ENCODE results near the gene TMCO4. TPM values are rescaled to one million over a fixed set of nuclear protein-coding genes. Genes with fewer than 3 reads are reported as not detected.

TMCO4 gene
- total RNA-seq, 1 experiment from 2014 or later: 7.2 TPM

DNA sequence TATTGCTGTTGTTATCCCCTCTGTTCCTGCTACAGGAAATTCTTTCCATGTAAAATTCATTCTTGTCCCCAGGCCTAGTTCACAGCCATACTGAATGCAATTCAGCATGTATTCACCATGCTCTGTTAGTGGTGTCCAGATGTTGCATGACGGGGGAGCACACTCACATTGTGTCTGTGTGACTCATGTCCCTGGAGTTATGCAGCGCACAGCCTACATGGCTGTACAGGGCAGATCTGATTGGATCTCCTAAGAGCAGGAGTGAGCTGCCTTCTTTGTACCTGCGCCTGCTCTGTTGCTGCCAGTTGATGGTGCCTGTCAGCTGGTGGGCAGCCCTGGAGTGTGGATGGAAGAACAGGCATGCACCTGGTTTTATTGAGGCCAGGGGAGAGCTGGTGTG, 117.5 kb downstream of the TMCO4 start (continued):
- TF ChIP-seq, protein P1, sequence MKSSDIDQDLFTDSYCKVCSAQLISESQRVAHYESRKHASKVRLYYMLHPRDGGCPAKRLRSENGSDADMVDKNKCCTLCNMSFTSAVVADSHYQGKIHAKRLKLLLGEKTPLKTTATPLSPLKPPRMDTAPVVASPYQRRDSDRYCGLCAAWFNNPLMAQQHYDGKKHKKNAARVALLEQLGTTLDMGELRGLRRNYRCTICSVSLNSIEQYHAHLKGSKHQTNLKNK (CRISPR knock-in tag; IDR thresholded peaks at IDR 0.05): no peak
- TF ChIP-seq ATF6 (CRISPR knock-in tag; IDR thresholded peaks at IDR 0.05) (no peak), ZNF416 (CRISPR knock-in tag; IDR thresholded peaks at IDR 0.05) (no peak), NFATC4 (CRISPR knock-in tag; IDR thresholded peaks at IDR 0.05) (no peak), TP53 (CRISPR knock-in tag; IDR thresholded peaks at IDR 0.05) (no peak)

GRCh38 chr1:19680644-19681043, 119.1 kb downstream of the TMCO4 start:
- TF ChIP-seq, protein P1 (CRISPR knock-in tag; IDR thresholded peaks at IDR 0.05): no peak
- TF ChIP-seq ZNF219 (CRISPR knock-in tag; IDR thresholded peaks at IDR 0.05; ENCODE audit: borderline replicate concordance): no peak
- TF ChIP-seq NR1H2 (CRISPR knock-in tag; IDR thresholded peaks at IDR 0.05): no peak
- TF ChIP-seq ATF3 (CRISPR knock-in tag; conservative IDR thresholded peaks at IDR 0.05): no peak
- TF ChIP-seq, protein P2, sequence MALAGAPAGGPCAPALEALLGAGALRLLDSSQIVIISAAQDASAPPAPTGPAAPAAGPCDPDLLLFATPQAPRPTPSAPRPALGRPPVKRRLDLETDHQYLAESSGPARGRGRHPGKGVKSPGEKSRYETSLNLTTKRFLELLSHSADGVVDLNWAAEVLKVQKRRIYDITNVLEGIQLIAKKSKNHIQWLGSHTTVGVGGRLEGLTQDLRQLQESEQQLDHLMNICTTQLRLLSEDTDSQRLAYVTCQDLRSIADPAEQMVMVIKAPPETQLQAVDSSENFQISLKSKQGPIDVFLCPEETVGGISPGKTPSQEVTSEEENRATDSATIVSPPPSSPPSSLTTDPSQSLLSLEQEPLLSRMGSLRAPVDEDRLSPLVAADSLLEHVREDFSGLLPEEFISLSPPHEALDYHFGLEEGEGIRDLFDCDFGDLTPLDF (CRISPR knock-in tag; IDR thresholded peaks at IDR 0.05): no peak
- Mint-ChIP-seq H3K4me3 (no peak overlapping the region), H3K9me3 (no peaks in the 10 kb centered on the region), H3K36me3 (no peaks in the 10 kb centered on the region), H3K4me1 (peaks cover 7% of the 10 kb centered on the region), H3K27ac (no peak overlapping the region), H3K27me3 (ENCODE audit: low read depth) (peaks cover 5% of the 10 kb centered on the region)
- ChIA-PET POLR2A (interaction anchor here (0.5 kb wide), 1 partner anchor 147 kb away, joined by 3 read pairs; no protein-coding TSS in a partner anchor), CTCF (interaction anchor here (0.6 to 1.6 kb wide), 5 partner anchors 24 to 368 kb away, joined by 3 to 5 read pairs (median 3); no protein-coding TSS in a partner anchor)
- ATAC-seq (no peak), DNase-seq (ENCODE audit: low spot score) (no peak)

DNA sequence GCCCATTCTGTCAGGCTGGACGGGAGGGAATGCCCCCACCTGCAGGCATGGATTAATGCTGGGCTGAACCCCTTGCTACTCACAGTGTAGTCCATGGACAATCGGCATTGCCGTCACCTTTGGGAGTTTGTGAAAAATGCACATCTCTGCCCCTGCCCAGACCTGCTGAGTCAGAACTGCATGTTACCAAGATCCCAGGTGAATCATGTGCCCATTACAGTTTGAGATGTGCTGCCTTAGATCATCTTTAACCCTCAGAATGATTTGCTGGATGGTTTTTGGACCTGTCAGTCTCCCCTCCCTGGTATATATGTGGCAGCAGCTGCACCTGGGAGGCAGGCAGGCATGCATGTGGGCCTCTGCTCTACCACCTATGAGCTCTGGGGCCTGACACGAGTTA, 120.0 kb downstream of the TMCO4 start:
- Mint-ChIP-seq H3K27me3 (ENCODE audit: low read depth) (peaks cover 14% of the 10 kb centered on the region), H3K27ac (no peak overlapping the region), H3K9me3 (no peaks in the 10 kb centered on the region), H3K4me3 (no peak overlapping the region), H3K36me3 (no peaks in the 10 kb centered on the region), H3K4me1 (peaks cover 7% of the 10 kb centered on the region)
- no peak for ATAC-seq
- no peak for DNase-seq (ENCODE audit: low spot score)
- ChIA-PET POLR2A (no interaction called here), CTCF (interaction anchor here (0.6 to 1.6 kb wide), 4 partner anchors 18 to 26 kb away, joined by 3 to 6 read pairs (median 4); no protein-coding TSS in a partner anchor)
- TF ChIP-seq, protein P3, sequence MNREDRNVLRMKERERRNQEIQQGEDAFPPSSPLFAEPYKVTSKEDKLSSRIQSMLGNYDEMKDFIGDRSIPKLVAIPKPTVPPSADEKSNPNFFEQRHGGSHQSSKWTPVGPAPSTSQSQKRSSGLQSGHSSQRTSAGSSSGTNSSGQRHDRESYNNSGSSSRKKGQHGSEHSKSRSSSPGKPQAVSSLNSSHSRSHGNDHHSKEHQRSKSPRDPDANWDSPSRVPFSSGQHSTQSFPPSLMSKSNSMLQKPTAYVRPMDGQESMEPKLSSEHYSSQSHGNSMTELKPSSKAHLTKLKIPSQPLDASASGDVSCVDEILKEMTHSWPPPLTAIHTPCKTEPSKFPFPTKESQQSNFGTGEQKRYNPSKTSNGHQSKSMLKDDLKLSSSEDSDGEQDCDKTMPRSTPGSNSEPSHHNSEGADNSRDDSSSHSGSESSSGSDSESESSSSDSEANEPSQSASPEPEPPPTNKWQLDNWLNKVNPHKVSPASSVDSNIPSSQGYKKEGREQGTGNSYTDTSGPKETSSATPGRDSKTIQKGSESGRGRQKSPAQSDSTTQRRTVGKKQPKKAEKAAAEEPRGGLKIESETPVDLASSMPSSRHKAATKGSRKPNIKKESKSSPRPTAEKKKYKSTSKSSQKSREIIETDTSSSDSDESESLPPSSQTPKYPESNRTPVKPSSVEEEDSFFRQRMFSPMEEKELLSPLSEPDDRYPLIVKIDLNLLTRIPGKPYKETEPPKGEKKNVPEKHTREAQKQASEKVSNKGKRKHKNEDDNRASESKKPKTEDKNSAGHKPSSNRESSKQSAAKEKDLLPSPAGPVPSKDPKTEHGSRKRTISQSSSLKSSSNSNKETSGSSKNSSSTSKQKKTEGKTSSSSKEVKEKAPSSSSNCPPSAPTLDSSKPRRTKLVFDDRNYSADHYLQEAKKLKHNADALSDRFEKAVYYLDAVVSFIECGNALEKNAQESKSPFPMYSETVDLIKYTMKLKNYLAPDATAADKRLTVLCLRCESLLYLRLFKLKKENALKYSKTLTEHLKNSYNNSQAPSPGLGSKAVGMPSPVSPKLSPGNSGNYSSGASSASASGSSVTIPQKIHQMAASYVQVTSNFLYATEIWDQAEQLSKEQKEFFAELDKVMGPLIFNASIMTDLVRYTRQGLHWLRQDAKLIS (CRISPR knock-in tag; IDR thresholded peaks at IDR 0.05; ENCODE audit: borderline replicate concordance): no peak
- TF ChIP-seq, protein P4, sequence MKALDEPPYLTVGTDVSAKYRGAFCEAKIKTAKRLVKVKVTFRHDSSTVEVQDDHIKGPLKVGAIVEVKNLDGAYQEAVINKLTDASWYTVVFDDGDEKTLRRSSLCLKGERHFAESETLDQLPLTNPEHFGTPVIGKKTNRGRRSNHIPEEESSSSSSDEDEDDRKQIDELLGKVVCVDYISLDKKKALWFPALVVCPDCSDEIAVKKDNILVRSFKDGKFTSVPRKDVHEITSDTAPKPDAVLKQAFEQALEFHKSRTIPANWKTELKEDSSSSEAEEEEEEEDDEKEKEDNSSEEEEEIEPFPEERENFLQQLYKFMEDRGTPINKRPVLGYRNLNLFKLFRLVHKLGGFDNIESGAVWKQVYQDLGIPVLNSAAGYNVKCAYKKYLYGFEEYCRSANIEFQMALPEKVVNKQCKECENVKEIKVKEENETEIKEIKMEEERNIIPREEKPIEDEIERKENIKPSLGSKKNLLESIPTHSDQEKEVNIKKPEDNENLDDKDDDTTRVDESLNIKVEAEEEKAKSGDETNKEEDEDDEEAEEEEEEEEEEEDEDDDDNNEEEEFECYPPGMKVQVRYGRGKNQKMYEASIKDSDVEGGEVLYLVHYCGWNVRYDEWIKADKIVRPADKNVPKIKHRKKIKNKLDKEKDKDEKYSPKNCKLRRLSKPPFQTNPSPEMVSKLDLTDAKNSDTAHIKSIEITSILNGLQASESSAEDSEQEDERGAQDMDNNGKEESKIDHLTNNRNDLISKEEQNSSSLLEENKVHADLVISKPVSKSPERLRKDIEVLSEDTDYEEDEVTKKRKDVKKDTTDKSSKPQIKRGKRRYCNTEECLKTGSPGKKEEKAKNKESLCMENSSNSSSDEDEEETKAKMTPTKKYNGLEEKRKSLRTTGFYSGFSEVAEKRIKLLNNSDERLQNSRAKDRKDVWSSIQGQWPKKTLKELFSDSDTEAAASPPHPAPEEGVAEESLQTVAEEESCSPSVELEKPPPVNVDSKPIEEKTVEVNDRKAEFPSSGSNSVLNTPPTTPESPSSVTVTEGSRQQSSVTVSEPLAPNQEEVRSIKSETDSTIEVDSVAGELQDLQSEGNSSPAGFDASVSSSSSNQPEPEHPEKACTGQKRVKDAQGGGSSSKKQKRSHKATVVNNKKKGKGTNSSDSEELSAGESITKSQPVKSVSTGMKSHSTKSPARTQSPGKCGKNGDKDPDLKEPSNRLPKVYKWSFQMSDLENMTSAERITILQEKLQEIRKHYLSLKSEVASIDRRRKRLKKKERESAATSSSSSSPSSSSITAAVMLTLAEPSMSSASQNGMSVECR (CRISPR knock-in tag; IDR thresholded peaks at IDR 0.05; ENCODE audit: borderline replicate concordance): no peak
- no peak for TF ChIP-seq OVOL2 (CRISPR knock-in tag; IDR thresholded peaks at IDR 0.05; ENCODE audit: borderline replicate concordance)
- no peak for TF ChIP-seq JAZF1 (CRISPR knock-in tag; IDR thresholded peaks at IDR 0.05)
- TF ChIP-seq TEAD1 (CRISPR knock-in tag; IDR thresholded peaks at IDR 0.05): no peak
- TF ChIP-seq FOXP1 (CRISPR knock-in tag; IDR thresholded peaks at IDR 0.05; ENCODE audit: borderline replicate concordance): no peak
- no peak for TF ChIP-seq ETV6 (CRISPR knock-in tag; IDR thresholded peaks at IDR 0.05)
- no peak for TF ChIP-seq RORB (CRISPR knock-in tag; IDR thresholded peaks at IDR 0.05)
- TF ChIP-seq SP1 (CRISPR knock-in tag; conservative IDR thresholded peaks at IDR 0.05): no peak
- TF ChIP-seq, protein P5, sequence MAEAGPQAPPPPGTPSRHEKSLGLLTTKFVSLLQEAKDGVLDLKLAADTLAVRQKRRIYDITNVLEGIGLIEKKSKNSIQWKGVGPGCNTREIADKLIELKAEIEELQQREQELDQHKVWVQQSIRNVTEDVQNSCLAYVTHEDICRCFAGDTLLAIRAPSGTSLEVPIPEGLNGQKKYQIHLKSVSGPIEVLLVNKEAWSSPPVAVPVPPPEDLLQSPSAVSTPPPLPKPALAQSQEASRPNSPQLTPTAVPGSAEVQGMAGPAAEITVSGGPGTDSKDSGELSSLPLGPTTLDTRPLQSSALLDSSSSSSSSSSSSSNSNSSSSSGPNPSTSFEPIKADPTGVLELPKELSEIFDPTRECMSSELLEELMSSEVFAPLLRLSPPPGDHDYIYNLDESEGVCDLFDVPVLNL (CRISPR knock-in tag; IDR thresholded peaks at IDR 0.05; ENCODE audit: borderline replicate concordance, low read depth): no peak
